HTERT RPE-1 (cell line): ENCODE results near the gene BAX.

Experiments
- in situ Hi-C: fragments of 300-500 bp; cut with MboI; formaldehyde crosslinking; loops from 4 replicates; pipeline ENCODE4 v1.14.3; 2020; ENCODE audit warnings: low sequenced_read_pairs

BAX gene

DNA sequence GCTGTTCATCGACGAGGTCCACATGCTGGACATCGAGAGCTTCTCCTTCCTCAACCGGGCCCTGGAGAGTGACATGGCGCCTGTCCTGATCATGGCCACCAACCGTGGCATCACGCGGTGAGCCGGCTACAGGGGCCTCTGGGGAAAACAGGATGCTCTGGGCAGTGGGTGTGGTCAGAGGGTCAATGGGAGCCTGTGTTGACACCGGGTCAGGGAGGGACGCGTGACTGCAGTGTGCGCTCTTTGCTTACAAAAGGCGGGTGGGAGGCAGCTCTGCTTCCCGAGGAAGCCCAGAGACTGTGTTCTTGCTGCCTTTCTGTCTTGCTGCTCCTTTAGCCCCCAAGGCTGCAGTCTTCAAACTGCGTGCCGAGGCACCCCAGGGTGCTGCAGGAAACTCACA lies 56.5 kb downstream of the BAX start:
- in situ Hi-C loops = no loop called here
